ENCODE data around the gene PARD3. TPM values are rescaled to one million over a fixed set of nuclear protein-coding genes. Genes with fewer than 3 reads are reported as not detected.

PARD3 gene
- total RNA-seq, 4 donors from 2014 or later, result 150 to 172 (median 165) TPM

DNA sequence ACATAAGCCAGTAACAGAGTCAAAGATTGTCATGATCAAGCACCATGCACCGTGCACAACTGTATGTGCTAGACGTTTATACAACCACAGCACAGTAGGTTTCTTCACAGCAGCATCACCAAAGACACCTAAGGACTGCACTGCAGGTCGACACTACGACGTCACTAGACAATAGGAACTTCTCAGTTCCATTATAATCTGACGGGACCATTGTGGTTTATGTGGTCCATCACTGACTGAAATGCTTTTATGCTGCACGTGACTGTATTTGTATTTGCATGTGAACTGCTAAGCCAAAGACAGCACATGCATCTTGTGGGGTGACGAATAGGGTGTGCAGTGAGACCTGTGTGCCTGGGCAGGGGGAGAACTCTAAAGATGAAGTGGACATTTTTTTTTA is 164.9 kb downstream of the PARD3 start:
- 82 to 91% methylated on average over 8 of the region's 8 CpGs for WGBS, 2 donors
- no peak overlapping the region for H3K4me3 ChIP-seq (ENCODE audit: low read depth, poor library complexity, severe bottlenecking)
- intact Hi-C loops (cut with DNase I; ENCODE audit: low total_unique reads), result no loop called here
- no peak for TF ChIP-seq POLR2A (IDR thresholded peaks at IDR 0.05)
- TF ChIP-seq, protein P1, sequence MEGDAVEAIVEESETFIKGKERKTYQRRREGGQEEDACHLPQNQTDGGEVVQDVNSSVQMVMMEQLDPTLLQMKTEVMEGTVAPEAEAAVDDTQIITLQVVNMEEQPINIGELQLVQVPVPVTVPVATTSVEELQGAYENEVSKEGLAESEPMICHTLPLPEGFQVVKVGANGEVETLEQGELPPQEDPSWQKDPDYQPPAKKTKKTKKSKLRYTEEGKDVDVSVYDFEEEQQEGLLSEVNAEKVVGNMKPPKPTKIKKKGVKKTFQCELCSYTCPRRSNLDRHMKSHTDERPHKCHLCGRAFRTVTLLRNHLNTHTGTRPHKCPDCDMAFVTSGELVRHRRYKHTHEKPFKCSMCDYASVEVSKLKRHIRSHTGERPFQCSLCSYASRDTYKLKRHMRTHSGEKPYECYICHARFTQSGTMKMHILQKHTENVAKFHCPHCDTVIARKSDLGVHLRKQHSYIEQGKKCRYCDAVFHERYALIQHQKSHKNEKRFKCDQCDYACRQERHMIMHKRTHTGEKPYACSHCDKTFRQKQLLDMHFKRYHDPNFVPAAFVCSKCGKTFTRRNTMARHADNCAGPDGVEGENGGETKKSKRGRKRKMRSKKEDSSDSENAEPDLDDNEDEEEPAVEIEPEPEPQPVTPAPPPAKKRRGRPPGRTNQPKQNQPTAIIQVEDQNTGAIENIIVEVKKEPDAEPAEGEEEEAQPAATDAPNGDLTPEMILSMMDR (IDR thresholded peaks at IDR 0.05), result no peak
- no peak for DNase-seq (ENCODE audit: low spot score in 2 of 2)

DNA sequence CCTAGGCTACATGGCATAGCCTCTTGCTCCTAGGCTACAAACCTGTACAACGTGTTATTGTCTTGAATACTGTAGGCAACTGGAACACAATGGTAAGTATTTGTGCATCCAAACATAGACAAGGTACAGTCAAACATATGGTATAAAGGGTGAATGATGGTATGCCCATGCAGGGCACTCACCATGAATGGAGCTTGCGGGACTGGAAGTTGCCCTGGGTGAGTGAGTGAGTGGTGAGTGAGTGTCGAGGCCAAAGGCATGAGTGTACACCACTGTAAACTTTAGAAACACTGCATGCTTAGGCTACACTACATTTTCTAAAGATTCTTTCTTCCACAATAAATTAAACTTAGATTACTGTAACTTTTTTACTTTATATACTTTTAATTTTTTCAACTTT is 165.7 kb downstream of the PARD3 start:
- intact Hi-C loops (cut with DNase I; ENCODE audit: low total_unique reads), result no loop called here
- no peak for DNase-seq (ENCODE audit: low spot score in 2 of 2)
- WGBS, 2 donors, result 85 to 94% methylated on average over 3 of the region's 3 CpGs
- no peak overlapping the region for H3K4me3 ChIP-seq (ENCODE audit: low read depth, poor library complexity, severe bottlenecking)
- TF ChIP-seq, protein P1 (IDR thresholded peaks at IDR 0.05), result no peak
- TF ChIP-seq POLR2A (IDR thresholded peaks at IDR 0.05), result no peak

DNA sequence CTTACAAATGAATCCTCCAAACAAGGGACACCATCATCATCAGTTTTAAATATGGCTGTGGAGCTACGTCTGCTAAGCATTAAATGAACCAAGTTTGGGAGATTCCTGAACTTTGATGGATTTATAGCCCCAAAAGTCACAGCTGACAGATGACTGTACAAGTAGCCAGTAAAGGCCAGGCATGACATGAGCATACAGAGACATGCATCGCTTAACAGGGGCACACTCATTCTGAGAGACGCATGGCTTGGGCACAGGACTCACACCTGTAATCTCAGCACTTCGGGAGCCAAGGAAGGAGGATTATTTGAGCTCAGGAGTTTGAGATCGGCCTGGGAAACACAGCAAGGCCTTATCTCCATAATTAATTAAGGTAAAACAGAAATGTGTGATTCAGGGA is 166.2 kb downstream of the PARD3 start:
- no peak for DNase-seq (ENCODE audit: low spot score in 2 of 2)
- no peak overlapping the region for H3K4me3 ChIP-seq (ENCODE audit: low read depth, poor library complexity, severe bottlenecking)
- TF ChIP-seq, protein P1 (IDR thresholded peaks at IDR 0.05), result no peak
- TF ChIP-seq POLR2A (IDR thresholded peaks at IDR 0.05), result no peak
- 91 to 92% methylated on average over 5 of the region's 5 CpGs for WGBS, 2 donors
- intact Hi-C loops (cut with DNase I; ENCODE audit: low total_unique reads), result no loop called here

GRCh38 chr10:34647875-34648865 is 166.9 kb downstream of the PARD3 start:
- intact Hi-C loops (cut with DNase I; ENCODE audit: low total_unique reads), result no loop called here
- DNase-seq (ENCODE audit: low spot score in 2 of 2), result no peak
- no peak overlapping the region for H3K4me3 ChIP-seq (ENCODE audit: low read depth, poor library complexity, severe bottlenecking)
- TF ChIP-seq, protein P1 (IDR thresholded peaks at IDR 0.05), result no peak
- TF ChIP-seq POLR2A (IDR thresholded peaks at IDR 0.05), result no peak
- 84 to 88% methylated on average over 12 of the region's 12 CpGs for WGBS, 2 donors

DNA sequence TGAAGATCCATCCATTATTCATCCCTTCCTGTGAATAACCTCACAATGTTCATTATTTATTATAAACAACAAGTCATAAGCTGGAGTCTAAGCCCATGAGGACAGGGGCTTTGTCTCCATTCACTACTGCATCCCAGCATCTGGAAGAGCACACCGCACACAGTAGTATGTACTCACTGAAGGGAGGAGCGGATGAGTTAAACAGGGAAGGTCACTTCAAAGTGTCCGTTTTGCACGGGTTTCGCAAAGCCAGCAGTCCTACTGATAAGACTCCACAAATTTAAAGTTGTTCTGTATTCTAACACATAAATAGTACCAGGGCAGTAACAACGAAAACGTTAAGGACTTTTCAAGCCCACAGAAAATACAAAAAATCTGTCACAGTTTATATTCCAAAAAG is 167.9 kb downstream of the PARD3 start:
- 87% methylated on average over 7 of the region's 7 CpGs for WGBS, 2 donors
- intact Hi-C loops (cut with DNase I; ENCODE audit: low total_unique reads), result no loop called here
- no peak overlapping the region for H3K4me3 ChIP-seq (ENCODE audit: low read depth, poor library complexity, severe bottlenecking)
- DNase-seq (ENCODE audit: low spot score in 2 of 2), result no peak
- no peak for TF ChIP-seq POLR2A (IDR thresholded peaks at IDR 0.05)
- TF ChIP-seq, protein P1 (IDR thresholded peaks at IDR 0.05), result no peak
